ENCODE data around the gene SIRT4. TPM values are rescaled to one million over a fixed set of nuclear protein-coding genes. Genes with fewer than 3 reads are reported as not detected.

Gene SIRT4
- total RNA-seq, 1 experiment from 2014 or later: 2.1 TPM

DNA sequence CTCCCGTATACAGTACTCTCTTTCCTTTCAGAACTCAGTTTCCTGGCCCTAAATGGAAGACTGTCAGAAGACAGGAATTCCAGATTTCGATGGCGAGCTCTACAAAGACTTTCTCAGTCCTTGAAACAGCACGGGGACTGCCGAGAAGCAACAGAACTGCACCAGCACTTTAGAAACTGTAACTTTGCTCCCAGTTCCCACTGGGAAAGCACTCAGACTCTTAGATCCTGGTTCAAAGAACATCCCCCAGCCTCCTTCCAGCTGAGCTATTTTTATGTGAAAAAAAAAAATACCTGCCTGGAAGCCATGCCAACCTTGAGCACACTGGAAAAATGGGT is 38.4 kb upstream of the SIRT4 start:
- Histone ChIP-seq H2BK20ac (ENCODE audit: low read depth, low read length, poor library complexity, severe bottlenecking) (no peak overlapping the region), H3K9me3 (ENCODE audit: control insufficient read depth, low read depth, low read length) (no peaks in the 10 kb centered on the region), H2AK5ac (ENCODE audit: insufficient read length, low read length) (no peak overlapping the region), H2BK5ac (ENCODE audit: insufficient read length, low read length) (no peak overlapping the region), H2BK120ac (ENCODE audit: low read depth, low read length, poor library complexity, severe bottlenecking) (no peak overlapping the region), H4K20me1 (ENCODE audit: control insufficient read depth, insufficient read depth, insufficient read length) (no peaks in the 10 kb centered on the region), H3K27ac (ENCODE audit: insufficient read length, low read depth, low read length) (no peak overlapping the region), H2BK12ac (ENCODE audit: insufficient read length, low read depth, low read length) (no peak overlapping the region), H2AFZ (ENCODE audit: low read length) (no peak overlapping the region), H3K27me3 (ENCODE audit: insufficient read depth, low read length) (no peaks in the 10 kb centered on the region), H2BK15ac (ENCODE audit: low read depth, low read length) (no peak overlapping the region), H3K4me1 (ENCODE audit: insufficient read depth, low read length) (peaks cover 12% of the 10 kb centered on the region), H3K56ac (ENCODE audit: insufficient read length, low read depth, low read length) (no peak overlapping the region), H3K4ac (ENCODE audit: low read depth, low read length) (no peak overlapping the region), H3K4me2 (ENCODE audit: insufficient read depth, insufficient read length, low read length) (peak overlapping the region; percentile 50), H3K14ac (ENCODE audit: insufficient read depth, low read length) (no peak overlapping the region), H4K91ac (ENCODE audit: insufficient read length, low read depth, low read length) (no peak overlapping the region), H3K23me2 (ENCODE audit: insufficient read length, low read depth, low read length, poor library complexity, severe bottlenecking) (peaks cover 8% of the 10 kb centered on the region), H3K79me1 (ENCODE audit: insufficient read depth, low read depth, low read length, poor library complexity, severe bottlenecking) (peaks cover 3% of the 10 kb centered on the region), H4K5ac (ENCODE audit: insufficient read length, low read depth, low read length) (no peak overlapping the region), H3K18ac (ENCODE audit: insufficient read length, low read depth, low read length) (no peak overlapping the region), H3T11ph (ENCODE audit: low read length) (no peak overlapping the region), H3K79me2 (ENCODE audit: insufficient read depth, low read length) (peaks cover 45% of the 10 kb centered on the region; the same call in 1 of the 2 replicates), H3K23ac (ENCODE audit: insufficient read length, low read depth, low read length) (no peak overlapping the region), H3K9ac (ENCODE audit: extremely low read depth, insufficient read length, low read length) (no peak overlapping the region), H4K8ac (replicated peaks; ENCODE audit: insufficient read length, low read depth, low read length) (no peak overlapping the region)
- TF ChIP-seq, protein P1, sequence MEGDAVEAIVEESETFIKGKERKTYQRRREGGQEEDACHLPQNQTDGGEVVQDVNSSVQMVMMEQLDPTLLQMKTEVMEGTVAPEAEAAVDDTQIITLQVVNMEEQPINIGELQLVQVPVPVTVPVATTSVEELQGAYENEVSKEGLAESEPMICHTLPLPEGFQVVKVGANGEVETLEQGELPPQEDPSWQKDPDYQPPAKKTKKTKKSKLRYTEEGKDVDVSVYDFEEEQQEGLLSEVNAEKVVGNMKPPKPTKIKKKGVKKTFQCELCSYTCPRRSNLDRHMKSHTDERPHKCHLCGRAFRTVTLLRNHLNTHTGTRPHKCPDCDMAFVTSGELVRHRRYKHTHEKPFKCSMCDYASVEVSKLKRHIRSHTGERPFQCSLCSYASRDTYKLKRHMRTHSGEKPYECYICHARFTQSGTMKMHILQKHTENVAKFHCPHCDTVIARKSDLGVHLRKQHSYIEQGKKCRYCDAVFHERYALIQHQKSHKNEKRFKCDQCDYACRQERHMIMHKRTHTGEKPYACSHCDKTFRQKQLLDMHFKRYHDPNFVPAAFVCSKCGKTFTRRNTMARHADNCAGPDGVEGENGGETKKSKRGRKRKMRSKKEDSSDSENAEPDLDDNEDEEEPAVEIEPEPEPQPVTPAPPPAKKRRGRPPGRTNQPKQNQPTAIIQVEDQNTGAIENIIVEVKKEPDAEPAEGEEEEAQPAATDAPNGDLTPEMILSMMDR (conservative IDR thresholded peaks at IDR 0.05): no peak
- Mint-ChIP-seq H3K36me3 (ENCODE audit: insufficient read depth in 1 of 3, low read depth in 3 of 3) (peaks cover 0 to 5% (median 5%) of the 10 kb centered on the region in 3 experiments; a peak in 3 of 7 replicates), H3K9me3 (no peaks in the 10 kb centered on the region; a peak in 1 of 5 replicates), H3K4me3 (peak overlapping the region; percentile 75 to 87), H3K27me3 (ENCODE audit: low read depth) (no peaks in the 10 kb centered on the region), H3K4me1 (peaks cover 37 to 57% of the 10 kb centered on the region in 2 experiments), H3K27ac (peak overlapping the region in 1 of 3 experiments; percentile 54; a peak in 2 of 7 replicates)
- no peak for DNase-seq
- no CpG with 5 or more reads among the region's 5 CpGs for WGBS (ENCODE audit: extremely low coverage, insufficient read length, low lambda C conversion rate)

Measured in H9 (cell line).